Loucy (cell line): ENCODE data around the gene OOSP1.
"Not testable (repeated sequence)": the region's sequence is repeated elsewhere in the genome, so short reads cannot be mapped to it uniquely, and the experiment has no call there.

Experiments used
- H2AFZ ChIP-seq: fragments of 200-600 bp; sonication (generic); 2 replicates; pipeline ENCODE4 v1.6.0; 2016; ENCODE audit warnings: antibody characterized with exemption, mild to moderate bottlenecking, low read length, moderate library complexity
- H3F3A ChIP-seq: fragments of 200-600 bp; 2 replicates; pipeline ENCODE4 v1.6.0; 2016; ENCODE audit warnings: antibody characterized with exemption, low read depth, mild to moderate bottlenecking
- H3K27me3 ChIP-seq: fragments of 200-600 bp; sonication (generic); 2 replicates; pipeline ENCODE4 v1.6.1; 2014; ENCODE audit warnings: low read length, mild to moderate bottlenecking; ENCODE audit not compliant: insufficient read depth, poor library complexity, severe bottlenecking
- H3K36me3 ChIP-seq: fragments of 200-600 bp; sonication (generic); 2 replicates; pipeline ENCODE4 v1.6.1; 2016; ENCODE audit warnings: low read length; ENCODE audit not compliant: insufficient read depth
- H3K4me1 ChIP-seq: fragments of 200-600 bp; sonication (generic); 2 replicates; pipeline ENCODE4 v1.5.1; 2014; ENCODE audit warnings: low read length, mild to moderate bottlenecking; ENCODE audit not compliant: insufficient read depth, poor library complexity, severe bottlenecking
- H3K4me2 ChIP-seq: fragments of 200-600 bp; sonication (generic); 2 replicates; pipeline ENCODE4 v1.6.0; 2014; ENCODE audit warnings: antibody characterized with exemption, low read length, low read depth, mild to moderate bottlenecking; ENCODE audit not compliant: poor library complexity, severe bottlenecking
- H3K4me3 ChIP-seq: fragments of 200-600 bp; sonication (generic); 2 replicates; pipeline ENCODE4 v1.5.1; 2014; ENCODE audit warnings: low read length, mild to moderate bottlenecking, mixed read lengths; ENCODE audit not compliant: poor library complexity, severe bottlenecking
- H3K79me2 ChIP-seq: fragments of 200-600 bp; sonication (generic); 2 replicates; pipeline ENCODE4 v1.6.1; 2014; ENCODE audit warnings: low read length; ENCODE audit not compliant: insufficient read depth
- H3K9ac ChIP-seq: fragments of 200-600 bp; sonication (generic); 2 replicates; pipeline ENCODE4 v1.6.0; 2014; ENCODE audit warnings: mild to moderate bottlenecking, low read depth, low read length, moderate library complexity; ENCODE audit not compliant: poor library complexity, severe bottlenecking
- H3K9me2 ChIP-seq: fragments of 200-600 bp; sonication (generic); replicated peaks from 2 replicates; pipeline ENCODE4 v1.6.1; 2016; ENCODE audit warnings: low read depth, low read length, mixed read lengths
- H3K9me3 ChIP-seq: fragments of 200-600 bp; sonication (generic); 2 replicates; pipeline ENCODE4 v1.6.1; 2014; ENCODE audit warnings: mild to moderate bottlenecking, antibody characterized with exemption, low read length, low read depth; ENCODE audit not compliant: insufficient read depth
- H4K20me1 ChIP-seq: fragments of 200-600 bp; sonication (generic); 2 replicates; pipeline ENCODE4 v1.6.0; 2014; ENCODE audit warnings: antibody characterized with exemption, low read length, mild to moderate bottlenecking; ENCODE audit not compliant: insufficient read depth, poor library complexity, severe bottlenecking
- EZH2phosphoT487 ChIP-seq: fragments of 200-600 bp; IDR thresholded peaks from 2 replicates; pipeline ENCODE4 v1.6.1; 2018; ENCODE audit warnings: antibody characterized with exemption, mild to moderate bottlenecking, moderate library complexity, borderline replicate concordance
- TF ChIP-seq, protein P1 (sequence below): fragments of 200-600 bp; sonication (generic); conservative IDR thresholded peaks from 2 replicates; pipeline ENCODE4 v1.5.1; 2014; ENCODE audit warnings: mild to moderate bottlenecking, antibody characterized with exemption, low read length

The OOSP1 gene

GRCh38 chr11:59973097-59973496 lies 34.9 kb downstream of the OOSP1 start:
- no peaks in the 10 kb centered on the region for H3K9me2 ChIP-seq
- H3K79me2 ChIP-seq = no peaks in the 10 kb centered on the region
- H3K9ac ChIP-seq = no peak overlapping the region
- no peaks in the 10 kb centered on the region for H3K36me3 ChIP-seq
- no peak overlapping the region for H3K4me2 ChIP-seq
- no peaks in the 10 kb centered on the region for H3K9me3 ChIP-seq
- TF ChIP-seq, protein P1, sequence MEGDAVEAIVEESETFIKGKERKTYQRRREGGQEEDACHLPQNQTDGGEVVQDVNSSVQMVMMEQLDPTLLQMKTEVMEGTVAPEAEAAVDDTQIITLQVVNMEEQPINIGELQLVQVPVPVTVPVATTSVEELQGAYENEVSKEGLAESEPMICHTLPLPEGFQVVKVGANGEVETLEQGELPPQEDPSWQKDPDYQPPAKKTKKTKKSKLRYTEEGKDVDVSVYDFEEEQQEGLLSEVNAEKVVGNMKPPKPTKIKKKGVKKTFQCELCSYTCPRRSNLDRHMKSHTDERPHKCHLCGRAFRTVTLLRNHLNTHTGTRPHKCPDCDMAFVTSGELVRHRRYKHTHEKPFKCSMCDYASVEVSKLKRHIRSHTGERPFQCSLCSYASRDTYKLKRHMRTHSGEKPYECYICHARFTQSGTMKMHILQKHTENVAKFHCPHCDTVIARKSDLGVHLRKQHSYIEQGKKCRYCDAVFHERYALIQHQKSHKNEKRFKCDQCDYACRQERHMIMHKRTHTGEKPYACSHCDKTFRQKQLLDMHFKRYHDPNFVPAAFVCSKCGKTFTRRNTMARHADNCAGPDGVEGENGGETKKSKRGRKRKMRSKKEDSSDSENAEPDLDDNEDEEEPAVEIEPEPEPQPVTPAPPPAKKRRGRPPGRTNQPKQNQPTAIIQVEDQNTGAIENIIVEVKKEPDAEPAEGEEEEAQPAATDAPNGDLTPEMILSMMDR = no peak
- no peak for TF ChIP-seq EZH2phosphoT487
- no peaks in the 10 kb centered on the region for H3K4me1 ChIP-seq
- H3K27me3 ChIP-seq = no peaks in the 10 kb centered on the region
- no peaks in the 10 kb centered on the region for H4K20me1 ChIP-seq
- H3K4me3 ChIP-seq = no peak overlapping the region
- H3F3A ChIP-seq = no peaks in the 10 kb centered on the region
- no peak overlapping the region for H2AFZ ChIP-seq

GRCh38 chr11:59981106-59981770 lies 43.0 kb downstream of the OOSP1 start:
- no peak overlapping the region for H2AFZ ChIP-seq
- H3K27me3 ChIP-seq = no peaks in the 10 kb centered on the region
- no peak overlapping the region for H3K4me3 ChIP-seq
- no peak for TF ChIP-seq EZH2phosphoT487
- TF ChIP-seq, protein P1 = no peak
- no peak overlapping the region for H3K9ac ChIP-seq
- no peaks in the 10 kb centered on the region for H3K36me3 ChIP-seq
- no peaks in the 10 kb centered on the region for H3F3A ChIP-seq
- no peaks in the 10 kb centered on the region for H3K79me2 ChIP-seq
- no peak overlapping the region for H3K4me2 ChIP-seq
- no peaks in the 10 kb centered on the region for H3K4me1 ChIP-seq
- H3K9me3 ChIP-seq = no peaks in the 10 kb centered on the region
- H4K20me1 ChIP-seq = no peaks in the 10 kb centered on the region
- H3K9me2 ChIP-seq = no peaks in the 10 kb centered on the region

GRCh38 chr11:59982037-59982436 lies 43.8 kb downstream of the OOSP1 start:
- not testable (repeated sequence) for H3F3A ChIP-seq, H3K4me3 ChIP-seq, H3K36me3 ChIP-seq, H3K9me3 ChIP-seq, H2AFZ ChIP-seq, H3K27me3 ChIP-seq, H3K4me2 ChIP-seq, H3K9me2 ChIP-seq, H3K4me1 ChIP-seq, H3K9ac ChIP-seq, H3K79me2 ChIP-seq, H4K20me1 ChIP-seq

- no peaks in the 10 kb centered on the region for H3K27me3 ChIP-seq
- H2AFZ ChIP-seq = no peak overlapping the region
- no peak for TF ChIP-seq EZH2phosphoT487
- TF ChIP-seq, protein P1 = no peak
- no peaks in the 10 kb centered on the region for H4K20me1 ChIP-seq
- no peak overlapping the region for H3K4me2 ChIP-seq
- no peaks in the 10 kb centered on the region for H3F3A ChIP-seq
- H3K4me3 ChIP-seq = no peak overlapping the region
- H3K9me2 ChIP-seq = no peaks in the 10 kb centered on the region
- no peaks in the 10 kb centered on the region for H3K36me3 ChIP-seq
- H3K79me2 ChIP-seq = no peaks in the 10 kb centered on the region
- no peaks in the 10 kb centered on the region for H3K4me1 ChIP-seq
- H3K9ac ChIP-seq = no peak overlapping the region
- H3K9me3 ChIP-seq = no peaks in the 10 kb centered on the region
These were observed 45.0 kb downstream of the OOSP1 start for GRCh38 chr11:59983212-59983611.
